Measurements from ENCODE around the gene TTLL7. TPM values are rescaled to one million over a fixed set of nuclear protein-coding genes. Genes with fewer than 3 reads are reported as not detected.

Gene TTLL7
- total RNA-seq, 4 donors from 2014 or later, result 3.0 to 15.1 (median 4.4) TPM

- intact Hi-C loops (cut with DNase I), result no loop called here
- WGBS, 2 donors, result 74 to 94% methylated on average over 2 of the region's 2 CpGs
- H3K36me3 ChIP-seq, result no peaks in the 10 kb centered on the region
- H3K27me3 ChIP-seq, result peaks cover 0 to 14% (median 0%) of the 10 kb centered on the region in 4 donors
- H3K4me3 ChIP-seq, result no peak overlapping the region
- TF ChIP-seq CTCF (IDR thresholded peaks at IDR 0.05) (no peak), POLR2A (IDR thresholded peaks at IDR 0.05) (no peak)
- DNase-seq, result no peak
- peaks cover 3 to 28% (median 4%) of the 10 kb centered on the region in 3 donors for H3K4me1 ChIP-seq
- no peaks in the 10 kb centered on the region for H3K9me3 ChIP-seq
- H3K27ac ChIP-seq, result no peak overlapping the region
Observed at GRCh38 chr1:84001501-84001900, 2.6 kb upstream of the TTLL7 start.

- 72 to 77% methylated on average over 4 of the region's 4 CpGs for WGBS, 2 donors
- H3K27me3 ChIP-seq, result peaks cover 0 to 14% (median 0%) of the 10 kb centered on the region in 4 donors
- no peak overlapping the region for H3K4me3 ChIP-seq
- DNase-seq, result no peak
- intact Hi-C loops (cut with DNase I), result no loop called here
- no peaks in the 10 kb centered on the region for H3K36me3 ChIP-seq
- TF ChIP-seq CTCF (IDR thresholded peaks at IDR 0.05), result no peak
- no peak for TF ChIP-seq POLR2A (IDR thresholded peaks at IDR 0.05)
- no peak overlapping the region for H3K27ac ChIP-seq
- H3K9me3 ChIP-seq, result no peaks in the 10 kb centered on the region
- H3K4me1 ChIP-seq, result peaks cover 3 to 30% (median 4%) of the 10 kb centered on the region in 3 donors
Observed at GRCh38 chr1:84000954-84001495, 2.1 kb upstream of the TTLL7 start.

GRCh38 chr1:84000196-84000885, 1.4 kb upstream of the TTLL7 start:
- intact Hi-C loops (cut with DNase I), result no loop called here
- H3K27ac ChIP-seq, result no peak overlapping the region
- H3K36me3 ChIP-seq, result no peaks in the 10 kb centered on the region
- no peak for TF ChIP-seq POLR2A (IDR thresholded peaks at IDR 0.05)
- 82 to 93% methylated on average over 8 of the region's 8 CpGs for WGBS, 2 donors
- no peak for DNase-seq
- H3K27me3 ChIP-seq, result peaks cover 0 to 14% (median 0%) of the 10 kb centered on the region in 4 donors
- H3K9me3 ChIP-seq, result no peaks in the 10 kb centered on the region
- H3K4me3 ChIP-seq, result no peak overlapping the region
- peaks cover 3 to 30% (median 4%) of the 10 kb centered on the region in 3 donors for H3K4me1 ChIP-seq

- no peaks in the 10 kb centered on the region for H3K9me3 ChIP-seq
- H3K27ac ChIP-seq, result peak overlapping the region; percentile 67 to 86 (median 82)
- intact Hi-C loops (cut with DNase I), result no loop called here
- H3K4me1 ChIP-seq, result peaks cover 3 to 30% (median 4%) of the 10 kb centered on the region in 3 donors
- H3K27me3 ChIP-seq, result peaks cover 0 to 14% (median 0%) of the 10 kb centered on the region in 4 donors
- peak overlapping the region; percentile 61 to 77 (median 73) for H3K4me3 ChIP-seq
- WGBS, 2 donors, result 5 to 6% methylated on average over 5 to 20 of the region's 26 CpGs
- no peaks in the 10 kb centered on the region for H3K36me3 ChIP-seq
- DNase-seq, result no peak
- TF ChIP-seq POLR2A (IDR thresholded peaks at IDR 0.05) (peak in 1 of 4 donors; percentile 17), CTCF (IDR thresholded peaks at IDR 0.05) (no peak)
Observed at GRCh38 chr1:83999316-83999819, 436 bp upstream of the TTLL7 start.

DNA sequence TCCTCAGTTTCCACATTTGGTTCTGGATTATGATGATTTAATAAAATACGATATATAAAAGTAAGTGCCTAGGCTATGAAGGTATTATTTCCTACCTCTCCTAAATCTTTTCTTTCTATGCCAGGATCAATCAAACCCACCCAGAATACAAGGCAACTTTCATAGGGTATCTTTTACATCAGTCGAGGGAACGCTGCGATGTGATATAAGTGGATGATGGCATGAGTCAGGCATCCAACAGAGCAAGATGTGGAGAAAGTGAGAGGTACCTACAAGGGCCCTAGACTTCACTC, 781 bp downstream of the TTLL7 start:
- Histone ChIP-seq H3K4me3 (peak overlapping the region; percentile 61 to 77 (median 73)), H3K27ac (peak overlapping the region in 3 of 4 donors; percentile 80 to 86 (median 83)), H3K4me1 (peaks cover 3 to 30% (median 4%) of the 10 kb centered on the region in 3 donors), H3K9me3 (no peaks in the 10 kb centered on the region), H3K36me3 (no peaks in the 10 kb centered on the region), H3K27me3 (peaks cover 0 to 14% (median 0%) of the 10 kb centered on the region in 4 donors)
- no peak for DNase-seq
- intact Hi-C loops (cut with DNase I), result no loop called here
- no peak for TF ChIP-seq POLR2A (IDR thresholded peaks at IDR 0.05)
- 58 to 64% methylated on average over 4 of the region's 4 CpGs for WGBS, 2 donors

DNA sequence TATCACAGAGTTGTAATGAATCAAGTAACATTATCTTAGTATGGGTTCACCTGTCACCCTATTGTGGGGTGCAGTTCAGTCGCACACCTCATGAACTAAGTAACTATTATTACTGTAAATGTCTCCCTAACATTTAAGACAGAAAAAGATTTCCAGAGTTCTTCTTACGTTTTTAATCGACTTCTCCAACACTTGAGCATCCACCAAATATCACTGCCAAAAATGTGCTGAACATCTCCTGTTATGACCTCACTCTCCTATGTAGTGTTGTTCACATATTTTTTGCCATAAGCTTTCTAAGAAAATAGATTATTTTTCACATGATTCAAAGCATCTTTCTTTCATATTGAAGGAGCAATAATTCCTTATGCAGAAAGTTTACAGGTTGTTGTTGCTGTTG, 1.3 kb downstream of the TTLL7 start:
- Histone ChIP-seq H3K27me3 (peaks cover 0 to 14% (median 0%) of the 10 kb centered on the region in 4 donors), H3K4me1 (peaks cover 3 to 30% (median 4%) of the 10 kb centered on the region in 3 donors), H3K36me3 (no peaks in the 10 kb centered on the region), H3K9me3 (no peaks in the 10 kb centered on the region), H3K4me3 (peak overlapping the region in 3 of 4 donors; percentile 71 to 77 (median 75)), H3K27ac (peak overlapping the region in 2 of 4 donors; percentile 80 to 86)
- DNase-seq, result no peak
- 62 to 68% methylated on average over 3 of the region's 3 CpGs for WGBS, 2 donors
- TF ChIP-seq POLR2A (IDR thresholded peaks at IDR 0.05) (no peak), CTCF (IDR thresholded peaks at IDR 0.05) (no peak)
- intact Hi-C loops (cut with DNase I), result no loop called here

Data from esophagus squamous epithelium (tissue), 5 donors.